ENCODE results near the gene RNASE9.
"Not testable (repeated sequence)": the region's sequence is repeated elsewhere in the genome, so short reads cannot be mapped to it uniquely, and the experiment has no call there.

The RNASE9 gene

GRCh38 chr14:20515846-20516245 lies 45.0 kb downstream of the RNASE9 start:
- no peak for DNase-seq

- DNase-seq, result no peak
These were observed 48.5 kb downstream of the RNASE9 start for GRCh38 chr14:20512177-20512905.

GRCh38 chr14:20508367-20508766 lies 52.5 kb downstream of the RNASE9 start:
- no peak for DNase-seq

- DNase-seq, result not testable (repeated sequence)
These were observed 53.3 kb downstream of the RNASE9 start for GRCh38 chr14:20507537-20507936.

GRCh38 chr14:20506752-20507151 lies 54.1 kb downstream of the RNASE9 start:
- not testable (repeated sequence) for DNase-seq

GRCh38 chr14:20506276-20506675 lies 54.6 kb downstream of the RNASE9 start:
- not testable (repeated sequence) for DNase-seq
